HepG2 (cell line): Measurements from ENCODE around the gene SEMA6B. TPM values are rescaled to one million over a fixed set of nuclear protein-coding genes. Genes with fewer than 3 reads are reported as not detected.
A peak's percentile ranks its signal among the peaks of the same experiment; 100 is the strongest.

Experiments
- CBX2 ChIP-seq, 2 experiments: fragments of 200-600 bp in 1 of 2; sonication (generic); formaldehyde crosslinking in 1 of 2; IDR thresholded peaks; 2 replicates each; pipeline versions ENCODE4 v1.7.0 to v1.8.1; 2018 to 2022; ENCODE audit warnings: low read depth in 2 of 2, low read length in 1 of 2, mild to moderate bottlenecking in 1 of 2, missing genetic modification reagents in 1 of 2
- DMAP1 ChIP-seq: IDR thresholded peaks from 2 replicates; pipeline ENCODE4 v1.6.1; 2016
- ESRRA ChIP-seq: sonication (generic); formaldehyde crosslinking; IDR thresholded peaks from 2 replicates; pipeline ENCODE4 v1.5.1; 2020; ENCODE audit warnings: mild to moderate bottlenecking, low read depth, missing genetic modification reagents
- FOSL2 ChIP-seq: sonication (generic); formaldehyde crosslinking; IDR thresholded peaks from 2 replicates; pipeline ENCODE4 v1.4.0; 2020; ENCODE audit warnings: missing genetic modification reagents
- JUND ChIP-seq: sonication (generic); formaldehyde crosslinking; IDR thresholded peaks from 2 replicates; pipeline ENCODE4 v1.8.0; 2022; ENCODE audit warnings: mild to moderate bottlenecking, missing genetic modification reagents
- KDM1A ChIP-seq: IDR thresholded peaks from 2 replicates; pipeline ENCODE4 v1.6.1; 2016; ENCODE audit warnings: missing compliant biosample characterization
- MAZ ChIP-seq, 2 experiments: sonication (generic) in 1 of 2; formaldehyde crosslinking in 1 of 2; IDR thresholded peaks; 2 replicates each; pipeline versions ENCODE4 v1.5.0 to v1.6.1; 2012 to 2020; ENCODE audit warnings: low read depth in 2 of 2, mild to moderate bottlenecking in 2 of 2, borderline replicate concordance in 1 of 2, improper control_type of control experiment in 1 of 2, low read length in 1 of 2, missing genetic modification reagents in 1 of 2, moderate library complexity in 1 of 2
- MTA1 ChIP-seq: sonication (generic); formaldehyde crosslinking; IDR thresholded peaks from 2 replicates; pipeline ENCODE4 v1.4.0; 2020; ENCODE audit warnings: missing genetic modification reagents, mild to moderate bottlenecking, borderline replicate concordance
- POLR2G ChIP-seq: fragments of 200-400 bp; formaldehyde crosslinking; IDR thresholded peaks from 2 replicates; pipeline ENCODE4 v1.6.1; 2018; ENCODE audit warnings: mild to moderate bottlenecking, low read depth, low read length, moderate library complexity
- RFX1 ChIP-seq: fragments of 450-650 bp; IDR thresholded peaks from 2 replicates; pipeline ENCODE4 v1.6.1; 2017
- SCMH1 ChIP-seq: sonication (generic); formaldehyde crosslinking; IDR thresholded peaks from 2 replicates; pipeline ENCODE4 v1.9.0; 2021; ENCODE audit warnings: missing genetic modification reagents, mild to moderate bottlenecking, borderline replicate concordance
- SIX4 ChIP-seq: sonication (generic); formaldehyde crosslinking; IDR thresholded peaks from 2 replicates; pipeline ENCODE4 v1.4.0; 2020; ENCODE audit warnings: missing genetic modification reagents
- SOX13 ChIP-seq, 3 experiments: fragments of 450-650 bp in 1 of 3; sonication (generic) in 1 of 3; formaldehyde crosslinking in 1 of 3; IDR thresholded peaks in 2 of 3; conservative IDR thresholded peaks in 1 of 3; 2 replicates each; pipeline versions ENCODE4 v1.5.0 to v1.6.1; 2016 to 2020; ENCODE audit warnings: antibody characterized with exemption in 1 of 3, mild to moderate bottlenecking in 1 of 3, missing compliant biosample characterization in 1 of 3, missing genetic modification reagents in 1 of 3, moderate library complexity in 1 of 3
- THAP11 ChIP-seq: IDR thresholded peaks from 2 replicates; pipeline ENCODE4 v1.6.1; 2016; ENCODE audit warnings: missing biosample characterization, missing genetic modification reagents
- ZNF569 ChIP-seq: sonication (generic); formaldehyde crosslinking; IDR thresholded peaks from 2 replicates; pipeline ENCODE4 v1.5.0; 2020; ENCODE audit warnings: mild to moderate bottlenecking, missing genetic modification reagents, moderate library complexity, borderline replicate concordance
- ZNF652 ChIP-seq: IDR thresholded peaks from 2 replicates; pipeline ENCODE4 v1.6.1; 2016; ENCODE audit warnings: low read depth, borderline replicate concordance
- ZNF792 ChIP-seq: IDR thresholded peaks from 2 replicates; pipeline ENCODE4 v1.6.1; 2016
- polyA plus RNA-seq, 8 experiments: library from polyadenylated mRNA; depleted of rRNA in 3 of 8; stranded (reverse) in 7 of 8; unstranded in 1 of 8; fragments of >200 nt; fragmentation: Illumina TruSeq in 4 of 8; extraction: Trizol in 4 of 8; gene quantifications; 2 replicates each; pipeline versions ENCODE4 v1.2.1 to v1.2.3, GENCODE V29; 2011 to 2016; ENCODE audit warnings: low read depth in 4 of 8, missing spikeins in 1 of 8, mixed read lengths in 1 of 8; ENCODE audit not compliant: insufficient read depth in 1 of 8
- total RNA-seq, 5 experiments: library from RNA; depleted of rRNA; stranded (reverse); fragments of >200 nt; fragmentation: Illumina TruSeq; extraction: Trizol; gene quantifications; 2 replicates each; pipeline ENCODE4 v1.2.3, GENCODE V29; 2016; ENCODE audit warnings: low read depth in 1 of 5
- TF ChIP-seq, protein P1 (sequence below): sonication (generic); formaldehyde crosslinking; IDR thresholded peaks from 2 replicates; pipeline ENCODE4 v1.5.0; 2020; ENCODE audit warnings: mild to moderate bottlenecking, missing genetic modification reagents, borderline replicate concordance
- TF ChIP-seq, protein P2 (sequence below): sonication (generic); formaldehyde crosslinking; IDR thresholded peaks from 2 replicates; pipeline ENCODE4 v1.8.0; 2022; ENCODE audit warnings: missing genetic modification reagents, mild to moderate bottlenecking, borderline replicate concordance
- TF ChIP-seq, protein P3 (sequence below), 2 experiments: sonication (generic) in 1 of 2; formaldehyde crosslinking in 1 of 2; IDR thresholded peaks; 2 replicates each; pipeline versions ENCODE4 v1.4.0 to v1.6.1; 2018 to 2020; ENCODE audit warnings: missing genetic modification reagents in 2 of 2, borderline replicate concordance in 1 of 2, low read depth in 1 of 2, mild to moderate bottlenecking in 1 of 2, missing biosample characterization in 1 of 2

The SEMA6B gene
- total and polyA plus RNA-seq, 2 of the 13 experiments (the other 11 are each of a cell fraction or from before 2014, with no cell fraction given), result 45.5 to 67.1 TPM

DNA sequence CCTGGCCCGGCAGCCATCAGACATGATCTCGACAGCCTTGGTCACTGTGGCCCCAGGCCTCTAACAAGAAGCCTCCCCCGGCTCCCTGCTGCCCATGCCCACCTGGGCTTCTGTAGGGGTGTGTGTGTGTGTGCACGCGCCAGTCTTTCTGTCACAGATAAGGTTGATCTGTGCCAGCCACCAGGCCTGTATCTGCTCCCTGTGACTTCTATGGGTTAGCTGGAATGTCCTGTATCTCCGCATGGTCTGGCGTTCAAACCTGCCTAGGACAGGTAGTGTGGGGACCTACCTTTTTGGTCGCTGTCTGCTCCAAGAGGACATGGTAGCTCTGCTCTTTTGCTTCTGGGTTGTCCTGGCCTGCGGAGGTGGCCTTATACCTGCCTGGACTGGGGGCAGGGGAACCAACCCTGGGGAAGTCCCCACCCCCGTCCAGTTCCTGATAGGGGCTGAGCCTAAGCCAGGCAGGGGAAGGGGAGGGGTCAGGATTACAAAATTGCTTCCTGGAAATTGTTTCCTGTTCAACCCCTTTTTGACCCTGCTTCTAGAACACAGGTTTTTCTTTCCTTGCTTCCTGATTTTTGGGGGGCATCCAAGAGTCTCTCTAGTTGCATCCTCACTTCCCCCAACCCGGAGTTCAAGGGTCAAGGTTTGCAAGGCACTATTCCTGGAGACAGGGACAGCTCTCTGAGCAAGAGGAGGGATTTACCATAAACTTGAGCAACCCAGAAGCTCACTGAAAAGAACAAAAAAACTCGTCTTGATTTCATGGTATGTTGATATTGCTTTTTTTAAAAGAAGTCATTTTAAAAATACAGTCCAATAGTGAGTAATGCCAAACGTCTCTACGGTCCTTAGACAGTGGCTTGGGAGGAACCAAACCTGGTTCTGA lies 19.5 kb downstream of the SEMA6B start, which contains the start of gene LRG1 (continued):
- TF ChIP-seq, protein P1, sequence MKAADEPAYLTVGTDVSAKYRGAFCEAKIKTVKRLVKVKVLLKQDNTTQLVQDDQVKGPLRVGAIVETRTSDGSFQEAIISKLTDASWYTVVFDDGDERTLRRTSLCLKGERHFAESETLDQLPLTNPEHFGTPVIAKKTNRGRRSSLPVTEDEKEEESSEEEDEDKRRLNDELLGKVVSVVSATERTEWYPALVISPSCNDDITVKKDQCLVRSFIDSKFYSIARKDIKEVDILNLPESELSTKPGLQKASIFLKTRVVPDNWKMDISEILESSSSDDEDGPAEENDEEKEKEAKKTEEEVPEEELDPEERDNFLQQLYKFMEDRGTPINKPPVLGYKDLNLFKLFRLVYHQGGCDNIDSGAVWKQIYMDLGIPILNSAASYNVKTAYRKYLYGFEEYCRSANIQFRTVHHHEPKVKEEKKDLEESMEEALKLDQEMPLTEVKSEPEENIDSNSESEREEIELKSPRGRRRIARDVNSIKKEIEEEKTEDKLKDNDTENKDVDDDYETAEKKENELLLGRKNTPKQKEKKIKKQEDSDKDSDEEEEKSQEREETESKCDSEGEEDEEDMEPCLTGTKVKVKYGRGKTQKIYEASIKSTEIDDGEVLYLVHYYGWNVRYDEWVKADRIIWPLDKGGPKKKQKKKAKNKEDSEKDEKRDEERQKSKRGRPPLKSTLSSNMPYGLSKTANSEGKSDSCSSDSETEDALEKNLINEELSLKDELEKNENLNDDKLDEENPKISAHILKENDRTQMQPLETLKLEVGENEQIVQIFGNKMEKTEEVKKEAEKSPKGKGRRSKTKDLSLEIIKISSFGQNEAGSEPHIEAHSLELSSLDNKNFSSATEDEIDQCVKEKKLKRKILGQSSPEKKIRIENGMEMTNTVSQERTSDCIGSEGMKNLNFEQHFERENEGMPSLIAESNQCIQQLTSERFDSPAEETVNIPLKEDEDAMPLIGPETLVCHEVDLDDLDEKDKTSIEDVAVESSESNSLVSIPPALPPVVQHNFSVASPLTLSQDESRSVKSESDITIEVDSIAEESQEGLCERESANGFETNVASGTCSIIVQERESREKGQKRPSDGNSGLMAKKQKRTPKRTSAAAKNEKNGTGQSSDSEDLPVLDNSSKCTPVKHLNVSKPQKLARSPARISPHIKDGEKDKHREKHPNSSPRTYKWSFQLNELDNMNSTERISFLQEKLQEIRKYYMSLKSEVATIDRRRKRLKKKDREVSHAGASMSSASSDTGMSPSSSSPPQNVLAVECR, result peak; percentile 77; the same call in 1 of the 2 replicates
- TF ChIP-seq MTA1 (CRISPR knock-in tag), result no peak
- TF ChIP-seq FOSL2, result peak; percentile 35; the same call in 1 of the 2 replicates
- TF ChIP-seq, protein P2, sequence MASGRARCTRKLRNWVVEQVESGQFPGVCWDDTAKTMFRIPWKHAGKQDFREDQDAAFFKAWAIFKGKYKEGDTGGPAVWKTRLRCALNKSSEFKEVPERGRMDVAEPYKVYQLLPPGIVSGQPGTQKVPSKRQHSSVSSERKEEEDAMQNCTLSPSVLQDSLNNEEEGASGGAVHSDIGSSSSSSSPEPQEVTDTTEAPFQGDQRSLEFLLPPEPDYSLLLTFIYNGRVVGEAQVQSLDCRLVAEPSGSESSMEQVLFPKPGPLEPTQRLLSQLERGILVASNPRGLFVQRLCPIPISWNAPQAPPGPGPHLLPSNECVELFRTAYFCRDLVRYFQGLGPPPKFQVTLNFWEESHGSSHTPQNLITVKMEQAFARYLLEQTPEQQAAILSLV (CRISPR knock-in tag), result no peak
- no peak for TF ChIP-seq SIX4 (CRISPR knock-in tag)
- TF ChIP-seq ZNF652, result no peak
- TF ChIP-seq SOX13 (IDR thresholded peaks at IDR 0.05), result no peak
- TF ChIP-seq SOX13 (CRISPR knock-in tag; conservative IDR thresholded peaks at IDR 0.05 in 1 of 2, IDR thresholded peaks at IDR 0.05 in 1 of 2), result peak in 1 of 2 experiments; percentile 42; a peak in 2 of 4 replicates
- no peak; the same call in 1 of the 2 replicates for TF ChIP-seq ZNF792
- TF ChIP-seq DMAP1 (CRISPR knock-in tag), result peak; percentile 34; the same call in 1 of the 2 replicates
- TF ChIP-seq MAZ (IDR thresholded peaks at IDR 0.05; ENCODE audit: borderline replicate concordance, low read depth, low read length), result peak; percentile 53; the same call in 1 of the 2 replicates
- no peak for TF ChIP-seq MAZ (CRISPR knock-in tag; IDR thresholded peaks at IDR 0.05; ENCODE audit: low read depth)
- TF ChIP-seq SCMH1 (CRISPR knock-in tag), result no peak
- 0 out of 2 replicates have a peak, but pooled peaks have one; percentile 19 for TF ChIP-seq ESRRA (CRISPR knock-in tag)
- no peak for TF ChIP-seq KDM1A
- TF ChIP-seq THAP11, result peak; percentile 64
- TF ChIP-seq CBX2 (IDR thresholded peaks at IDR 0.05; ENCODE audit: low read depth, low read length), result no peak
- TF ChIP-seq CBX2 (CRISPR knock-in tag; IDR thresholded peaks at IDR 0.05; ENCODE audit: low read depth), result no peak
- TF ChIP-seq ZNF569 (CRISPR knock-in tag), result no peak
- no peak for TF ChIP-seq JUND (CRISPR knock-in tag)
- TF ChIP-seq, protein P3, sequence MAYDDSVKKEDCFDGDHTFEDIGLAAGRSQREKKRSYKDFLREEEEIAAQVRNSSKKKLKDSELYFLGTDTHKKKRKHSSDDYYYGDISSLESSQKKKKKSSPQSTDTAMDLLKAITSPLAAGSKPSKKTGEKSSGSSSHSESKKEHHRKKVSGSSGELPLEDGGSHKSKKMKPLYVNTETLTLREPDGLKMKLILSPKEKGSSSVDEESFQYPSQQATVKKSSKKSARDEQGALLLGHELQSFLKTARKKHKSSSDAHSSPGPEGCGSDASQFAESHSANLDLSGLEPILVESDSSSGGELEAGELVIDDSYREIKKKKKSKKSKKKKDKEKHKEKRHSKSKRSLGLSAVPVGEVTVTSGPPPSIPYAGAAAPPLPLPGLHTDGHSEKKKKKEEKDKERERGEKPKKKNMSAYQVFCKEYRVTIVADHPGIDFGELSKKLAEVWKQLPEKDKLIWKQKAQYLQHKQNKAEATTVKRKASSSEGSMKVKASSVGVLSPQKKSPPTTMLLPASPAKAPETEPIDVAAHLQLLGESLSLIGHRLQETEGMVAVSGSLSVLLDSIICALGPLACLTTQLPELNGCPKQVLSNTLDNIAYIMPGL (CRISPR knock-in tag; IDR thresholded peaks at IDR 0.05; ENCODE audit: borderline replicate concordance in 1 of 2, low read depth in 1 of 2), result peak in 1 of 2 experiments; percentile 34; a peak in 1 of 4 replicates
- TF ChIP-seq POLR2G, result peak; percentile 95
- no peak for TF ChIP-seq RFX1
